HEK293T (cell line): ENCODE measurements around the gene CRYBG1.

Source experiments
- ARNT ChIP-seq: fragments of 450-650 bp; IDR thresholded peaks from 2 replicates; pipeline ENCODE4 v1.6.1; 2017; ENCODE audit warnings: mild to moderate bottlenecking
- BHLHE40 ChIP-seq: fragments of 450-650 bp; IDR thresholded peaks from 2 replicates; pipeline ENCODE4 v1.6.1; 2016; ENCODE audit warnings: mild to moderate bottlenecking, moderate library complexity, borderline replicate concordance
- FOXA1 ChIP-seq: fragments of 450-650 bp; IDR thresholded peaks from 2 replicates; pipeline ENCODE4 v1.6.1; 2016; ENCODE audit warnings: mild to moderate bottlenecking
- FOXK2 ChIP-seq: fragments of 450-650 bp; IDR thresholded peaks from 2 replicates; pipeline ENCODE4 v1.6.1; 2016; ENCODE audit warnings: mild to moderate bottlenecking
- FOXM1 ChIP-seq: fragments of 450-650 bp; IDR thresholded peaks from 2 replicates; pipeline ENCODE4 v1.6.1; 2017; ENCODE audit warnings: mild to moderate bottlenecking, borderline replicate concordance
- HDGF ChIP-seq: fragments of 450-650 bp; IDR thresholded peaks from 2 replicates; pipeline ENCODE4 v1.6.1; 2017; ENCODE audit warnings: antibody characterized with exemption, borderline replicate concordance
- NFRKB ChIP-seq: fragments of 450-650 bp; IDR thresholded peaks from 2 replicates; pipeline ENCODE4 v1.6.1; 2016; ENCODE audit warnings: mild to moderate bottlenecking, moderate library complexity
- SP1 ChIP-seq: fragments of 450-650 bp; IDR thresholded peaks from 2 replicates; pipeline ENCODE4 v1.6.1; 2017
- TARDBP ChIP-seq: fragments of 450-650 bp; IDR thresholded peaks from 2 replicates; pipeline ENCODE4 v1.6.1; 2016
- ZNF384 ChIP-seq: fragments of 450-650 bp; IDR thresholded peaks from 2 replicates; pipeline ENCODE4 v1.6.1; 2016

- TF ChIP-seq HDGF (no peak), FOXM1 (no peak), ARNT (no peak), BHLHE40 (no peak), NFRKB (no peak), FOXA1 (no peak), SP1 (no peak), FOXK2 (no peak), TARDBP (no peak), ZNF384 (no peak)
These were observed 253.6 kb downstream of the CRYBG1 start for GRCh38 chr6:106614166-106614565.
